Fibroblast of the aortic adventitia (primary cell): ENCODE measurements around the gene ETFB. TPM values are rescaled to one million over a fixed set of nuclear protein-coding genes. Genes with fewer than 3 reads are reported as not detected.

ENCODE experiments used
- DNase-seq: peaks from one replicate; pipeline ENCODE4 v3.0.0-alpha.2; 2010; ENCODE audit warnings: low read depth
- H3K4me3 ChIP-seq: 2 replicates; pipeline ENCODE4 v1.5.1; 2011; ENCODE audit warnings: low read depth, mild to moderate bottlenecking, control low read depth, low read length, moderate library complexity
- CTCF ChIP-seq: IDR thresholded peaks from 2 replicates; pipeline ENCODE4 v1.5.1; 2011; ENCODE audit warnings: mild to moderate bottlenecking, low read length, control low read depth, inconsistent platforms; ENCODE audit not compliant: insufficient read depth
- total RNA-seq: library from RNA; depleted of rRNA; stranded (reverse); fragments of >200 nt; gene quantifications from 2 replicates; pipeline ENCODE4 v1.2.3, GENCODE V29; 2012; ENCODE audit warnings: low replicate concordance

ETFB gene
- total RNA-seq, 1 donor, result 66.8 TPM

- no peak within 1 kb of the TSS for H3K4me3 ChIP-seq
- no peak for TF ChIP-seq CTCF
- no peak for DNase-seq
Observed at GRCh38 chr19:51387924-51388389, 21.8 kb upstream of the ETFB start, which contains the start of gene LIM2. TSS of gene LIM2 (minus strand) at chr19:51387974. CDS start at chr19:51387443, 531 bp downstream.

GRCh38 chr19:51386882-51387520, 20.8 kb upstream of the ETFB start:
- H3K4me3 ChIP-seq, result no peak overlapping the region
- no peak for DNase-seq
- no peak for TF ChIP-seq CTCF

DNA sequence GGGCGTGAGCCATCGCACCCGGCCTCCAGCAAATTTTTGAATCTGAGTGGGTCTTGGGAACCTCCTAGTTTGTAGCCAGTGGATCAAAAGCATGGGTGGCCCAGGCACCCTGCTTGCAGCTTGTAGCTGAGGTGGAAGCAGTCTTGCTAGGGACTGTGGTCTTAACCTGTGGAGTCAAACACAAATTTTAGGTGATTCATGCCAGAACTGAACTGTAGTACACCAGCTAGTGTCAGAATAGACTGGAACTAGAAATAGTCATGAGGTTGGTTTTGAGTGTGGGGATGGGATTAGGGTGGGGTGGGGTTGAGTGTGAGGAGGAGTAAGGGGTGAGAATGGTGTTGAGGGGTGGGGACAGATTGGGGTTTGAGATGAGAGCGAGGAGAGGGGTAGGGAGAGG, 15.8 kb upstream of the ETFB start:
- no peak for TF ChIP-seq CTCF
- no peak overlapping the region for H3K4me3 ChIP-seq
- no peak for DNase-seq

DNA sequence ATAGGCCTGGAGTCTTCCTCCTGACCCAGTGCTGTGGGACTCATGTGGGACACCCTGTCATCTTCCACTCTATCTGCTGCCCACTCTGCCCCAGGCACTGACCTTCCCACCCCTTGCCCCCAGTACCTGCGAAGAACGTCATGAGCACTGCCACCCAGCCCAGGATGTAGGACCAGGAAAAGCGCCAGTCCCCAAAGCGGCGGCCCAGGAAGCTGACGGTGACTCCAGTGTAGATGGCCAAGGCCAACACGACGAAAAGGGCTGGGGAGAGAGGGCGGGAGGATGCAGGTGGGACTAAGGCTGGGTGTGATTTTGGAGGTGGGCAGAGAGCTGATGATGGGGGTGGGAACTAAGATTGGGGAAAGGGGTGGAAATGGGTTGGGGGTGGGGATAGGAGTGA, 14.2 kb upstream of the ETFB start:
- no peak for DNase-seq
- TF ChIP-seq CTCF, result no peak
- no peak overlapping the region for H3K4me3 ChIP-seq

DNA sequence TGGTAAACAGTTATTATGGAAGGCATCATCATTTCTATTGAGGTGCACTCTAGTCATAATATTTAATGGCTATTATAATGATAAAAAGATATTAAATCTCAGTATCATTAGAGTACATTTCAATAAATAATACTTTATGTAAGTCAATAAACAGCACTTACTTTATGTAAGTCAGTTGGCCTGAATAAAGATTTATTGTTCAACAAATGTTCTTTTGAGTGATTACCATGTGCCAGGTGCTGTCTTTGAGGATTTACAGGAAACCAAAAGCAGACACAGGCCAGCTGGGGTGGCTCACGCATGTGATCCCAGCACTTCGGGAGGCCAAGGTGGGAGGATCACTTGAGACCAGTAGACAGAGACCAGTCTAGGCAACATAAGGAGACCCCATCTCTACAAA, 11.2 kb upstream of the ETFB start:
- no peak for TF ChIP-seq CTCF
- no peak overlapping the region for H3K4me3 ChIP-seq

GRCh38 chr19:51375504-51376221, 9.5 kb upstream of the ETFB start:
- no peak for TF ChIP-seq CTCF
- no peak overlapping the region for H3K4me3 ChIP-seq
- DNase-seq, result no peak

More for the DNA sequence above, 11.2 kb upstream of the ETFB start:
- DNase-seq, result no peak
